GM21447 (cell line): ENCODE results near the gene SYNE1.
"Not testable (repeated sequence)": the region's sequence is repeated elsewhere in the genome, so short reads cannot be mapped to it uniquely, and the experiment has no call there.

Source experiments
- ATAC-seq: cut with Tn5 transposase; IDR thresholded peaks from one replicate; pipeline ENCODE4 v1.9.1; 2021; ENCODE audit not compliant: unreplicated experiment

SYNE1 gene

DNA sequence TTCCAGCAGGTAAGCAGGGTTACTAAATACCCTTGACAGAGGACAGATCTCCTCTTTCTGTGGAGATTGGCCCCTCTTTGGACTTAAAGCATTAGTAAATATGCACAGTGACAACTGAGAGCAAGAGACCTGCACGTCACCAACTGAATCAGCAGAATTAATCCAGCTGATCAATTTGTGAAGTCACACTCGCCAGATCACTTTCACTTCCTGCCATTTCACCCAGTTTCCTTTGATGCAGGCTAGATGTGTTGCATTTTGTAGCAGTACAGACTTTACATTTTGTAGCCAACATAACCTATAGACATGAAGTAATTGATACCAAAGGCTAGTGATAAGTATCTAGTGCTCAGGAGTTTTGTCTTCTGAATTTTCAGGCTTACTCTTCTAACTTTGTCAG lies 11.9 kb downstream of the SYNE1 start:
- ATAC-seq = no peak

DNA sequence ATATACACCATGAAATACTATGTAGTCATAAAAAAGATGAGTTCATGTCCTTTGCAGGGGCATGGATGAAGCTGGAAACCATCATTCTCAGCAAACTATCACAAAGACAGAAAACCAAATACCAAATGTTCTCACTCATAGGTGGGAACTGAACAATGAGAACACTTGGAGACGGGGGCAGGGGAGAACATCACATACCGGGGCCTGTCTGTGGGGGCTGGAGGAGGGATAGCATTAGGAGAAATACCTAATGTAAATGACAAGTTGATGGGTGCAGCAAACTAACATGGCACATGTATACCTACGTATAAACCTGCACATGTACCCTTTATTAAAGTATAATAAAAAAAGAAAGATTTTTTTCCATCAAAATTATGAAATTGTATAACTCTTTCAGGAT lies 22.4 kb downstream of the SYNE1 start:
- ATAC-seq = not testable (repeated sequence)

DNA sequence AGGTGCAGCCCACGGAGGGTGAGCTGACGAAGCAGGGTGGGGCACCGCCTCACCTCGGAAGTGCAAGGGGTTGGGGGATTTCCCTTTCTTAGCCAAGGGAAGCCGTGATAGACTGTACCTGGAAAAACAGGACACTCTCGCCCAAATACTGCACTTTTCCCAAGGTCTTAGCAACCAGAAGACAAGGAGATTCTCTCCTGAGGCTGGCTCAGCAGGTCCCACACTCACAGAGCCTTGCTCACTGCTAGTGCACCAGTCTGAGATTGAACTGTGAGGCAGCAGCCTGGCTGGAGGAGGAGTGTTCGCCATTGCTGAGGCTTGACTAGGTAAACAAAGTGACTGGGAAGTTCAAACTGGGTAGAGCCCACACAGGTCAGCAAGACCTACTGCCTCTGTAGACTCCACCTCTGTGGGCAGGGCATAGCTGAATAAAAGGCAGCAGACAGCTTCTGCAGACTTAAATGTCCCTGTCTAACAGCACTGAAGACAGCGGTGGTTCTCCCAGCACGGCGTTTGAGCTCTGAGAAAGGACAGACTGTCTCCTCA lies 28.0 kb downstream of the SYNE1 start:
- no peak for ATAC-seq

DNA sequence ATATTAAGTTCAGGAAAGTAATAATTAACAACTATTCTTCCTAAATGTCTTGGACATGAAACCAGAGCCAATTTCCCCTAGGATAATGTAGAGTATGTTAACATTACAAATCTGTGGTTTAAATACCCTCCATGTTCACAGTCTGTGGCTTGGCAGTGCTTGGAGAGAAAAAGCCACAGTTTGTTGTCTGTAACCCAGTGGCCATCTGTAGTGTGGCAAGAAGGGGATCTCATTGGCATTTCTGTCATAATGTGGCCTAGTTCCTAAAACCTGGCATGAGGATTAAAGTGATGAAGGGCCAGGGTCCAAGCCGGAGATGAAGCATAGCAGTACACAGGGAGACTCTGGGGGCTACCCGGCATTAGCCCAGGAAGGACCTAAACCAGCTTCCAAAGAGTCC lies 31.2 kb downstream of the SYNE1 start:
- ATAC-seq = no peak

DNA sequence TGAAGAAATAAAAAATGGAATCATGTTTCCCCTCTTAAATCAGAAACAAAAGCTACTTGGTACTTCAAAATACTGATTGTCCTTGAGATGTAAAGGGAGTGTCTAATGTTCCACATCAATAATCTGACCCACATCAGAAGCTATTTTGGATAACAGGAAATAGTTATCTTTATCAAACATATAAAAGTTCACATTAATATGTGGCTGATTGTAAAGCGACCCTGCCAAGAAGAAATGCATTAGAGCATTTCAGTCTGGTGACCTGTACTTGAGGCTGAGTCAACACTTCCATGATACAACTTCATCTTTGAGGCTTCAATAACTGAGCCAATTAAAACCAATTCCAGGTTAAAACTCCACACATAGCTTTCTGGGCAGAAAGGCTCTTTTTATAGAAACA lies 31.8 kb downstream of the SYNE1 start:
- ATAC-seq = no peak

DNA sequence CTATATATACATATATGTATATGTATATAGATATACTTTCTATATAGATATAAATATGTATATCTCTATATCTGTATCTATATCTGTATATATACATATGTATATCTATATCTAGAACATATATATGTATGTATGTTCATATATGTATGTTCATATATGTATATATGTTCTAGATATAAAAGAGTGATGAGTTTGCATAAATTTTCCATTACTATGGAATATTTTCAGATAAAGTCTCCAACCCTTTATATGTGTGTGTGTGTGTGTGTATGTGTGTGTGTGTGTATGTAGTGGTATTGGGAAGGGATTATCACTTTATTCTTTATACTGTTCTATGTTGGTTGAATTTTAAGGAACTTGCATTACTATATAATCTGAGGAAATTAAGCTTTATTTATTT lies 33.3 kb downstream of the SYNE1 start:
- no peak for ATAC-seq

DNA sequence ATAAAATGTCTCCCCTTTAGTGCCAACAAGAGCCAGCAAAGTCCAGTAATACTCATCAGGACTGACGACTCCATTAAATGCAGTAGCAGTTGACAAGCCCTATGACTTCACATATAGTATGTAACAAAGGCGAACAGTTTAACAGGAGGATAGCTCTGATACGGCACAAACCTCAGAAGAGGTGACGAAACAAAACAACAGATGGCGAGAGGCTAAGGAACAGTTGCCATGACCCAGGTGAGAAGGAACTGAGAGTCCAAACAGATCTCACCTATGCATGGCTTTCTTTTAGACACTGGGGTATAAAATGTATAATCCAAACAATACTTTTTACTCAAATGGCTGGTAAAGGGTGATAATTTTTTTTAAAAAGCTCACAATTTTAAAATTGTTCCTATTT lies 37.1 kb downstream of the SYNE1 start:
- ATAC-seq = no peak

DNA sequence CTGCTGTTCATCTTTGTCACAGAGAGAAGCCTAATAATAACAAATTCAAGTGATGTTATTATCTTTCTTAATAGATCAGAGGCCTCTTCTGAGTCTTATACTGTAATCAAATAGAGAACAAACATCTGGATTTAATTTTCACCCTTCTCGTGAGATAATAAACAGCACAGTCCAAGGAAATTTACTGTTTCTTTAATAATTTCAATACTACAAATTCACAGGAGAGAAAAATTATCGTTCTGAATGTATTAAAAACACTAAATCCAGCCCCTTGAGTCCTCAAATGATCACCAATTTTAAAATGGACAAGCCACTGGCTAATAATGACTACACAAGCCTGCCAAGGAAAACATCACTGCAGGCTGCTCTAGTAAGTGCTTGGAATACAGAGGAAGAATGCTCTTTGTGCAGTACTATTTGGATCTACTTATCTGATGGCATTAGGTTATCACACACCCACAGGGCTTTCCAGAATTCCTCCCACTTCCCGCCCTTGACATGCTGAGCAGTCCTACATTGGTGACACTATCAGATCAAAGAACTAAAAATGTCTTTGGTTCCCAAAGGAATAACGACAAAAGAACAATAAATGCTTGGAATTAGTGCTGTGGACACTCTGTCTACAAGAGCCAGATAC lies 38.1 kb downstream of the SYNE1 start:
- ATAC-seq = no peak

DNA sequence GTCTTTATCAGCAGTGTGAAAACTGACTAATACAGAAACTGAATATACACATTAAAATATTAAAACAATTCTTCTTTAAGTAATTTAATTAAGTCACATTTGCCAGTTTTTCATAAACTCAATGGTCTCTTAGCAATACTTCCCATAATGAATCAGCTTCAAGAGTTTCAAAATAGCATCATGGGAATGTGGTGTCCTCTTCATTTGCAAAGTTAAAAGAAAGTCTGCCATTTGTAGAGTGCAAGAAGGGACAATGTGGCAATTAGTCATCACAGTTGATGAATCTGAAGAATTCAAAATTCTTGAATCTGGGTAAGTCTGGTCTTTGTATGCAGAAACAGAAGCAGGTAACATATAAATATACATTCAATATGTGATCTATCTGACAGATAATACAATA lies 38.7 kb downstream of the SYNE1 start:
- ATAC-seq = no peak

DNA sequence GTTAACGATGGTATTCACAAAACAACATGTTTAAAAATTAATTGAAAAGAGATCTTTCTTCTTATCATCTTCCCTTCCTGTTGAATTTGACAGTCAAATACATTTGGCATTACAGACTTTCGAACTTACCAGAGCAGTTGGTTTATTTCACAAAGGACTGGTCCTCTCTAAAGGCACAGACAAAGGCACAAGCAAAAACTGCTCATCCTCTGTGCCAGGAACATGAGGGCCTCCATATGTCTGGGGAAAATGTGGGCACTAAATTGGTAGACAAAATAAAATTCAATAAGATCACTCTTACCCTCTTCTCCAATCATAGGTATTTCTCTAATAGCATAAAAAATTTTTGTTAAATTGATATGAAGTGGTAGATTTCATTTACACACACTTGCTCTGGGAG lies 40.4 kb downstream of the SYNE1 start:
- no peak for ATAC-seq

DNA sequence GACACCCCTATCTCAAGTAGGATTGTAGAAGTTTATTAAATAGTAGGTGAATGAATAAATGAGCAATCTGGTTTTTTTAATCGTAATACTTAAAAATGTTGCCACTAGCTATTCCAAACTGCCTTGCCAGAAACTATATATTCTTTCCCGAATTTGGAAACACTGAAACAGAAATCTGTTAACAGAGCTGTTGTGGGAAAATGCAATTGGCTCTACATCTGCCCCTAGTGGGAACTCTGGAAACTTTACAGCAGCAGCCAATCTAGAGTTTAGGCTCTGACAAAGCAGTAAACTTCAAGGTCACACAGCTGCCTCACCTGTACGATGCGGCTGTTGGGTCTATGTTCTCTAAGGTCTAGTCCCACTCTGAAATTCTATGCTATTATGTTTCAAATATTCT lies 41.7 kb downstream of the SYNE1 start:
- ATAC-seq = no peak

DNA sequence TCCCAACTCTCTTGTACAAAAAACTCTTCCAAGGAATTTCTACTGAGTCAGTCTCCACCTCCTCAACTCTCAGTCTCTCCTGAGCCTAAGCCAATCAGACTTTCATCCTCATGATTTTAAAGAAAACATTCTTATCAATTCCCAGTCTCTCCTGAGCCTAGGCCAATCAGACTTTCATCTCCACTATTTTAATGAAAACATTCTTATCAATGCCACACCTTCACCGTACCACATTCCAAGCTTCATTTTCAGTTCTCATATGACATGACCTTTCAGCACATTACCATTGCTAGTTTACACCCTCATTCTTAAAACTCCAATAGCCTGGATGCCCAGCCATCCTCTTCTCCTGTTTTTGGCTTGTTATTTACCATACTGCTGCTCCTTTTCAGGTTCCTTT lies 42.5 kb downstream of the SYNE1 start:
- ATAC-seq = no peak

DNA sequence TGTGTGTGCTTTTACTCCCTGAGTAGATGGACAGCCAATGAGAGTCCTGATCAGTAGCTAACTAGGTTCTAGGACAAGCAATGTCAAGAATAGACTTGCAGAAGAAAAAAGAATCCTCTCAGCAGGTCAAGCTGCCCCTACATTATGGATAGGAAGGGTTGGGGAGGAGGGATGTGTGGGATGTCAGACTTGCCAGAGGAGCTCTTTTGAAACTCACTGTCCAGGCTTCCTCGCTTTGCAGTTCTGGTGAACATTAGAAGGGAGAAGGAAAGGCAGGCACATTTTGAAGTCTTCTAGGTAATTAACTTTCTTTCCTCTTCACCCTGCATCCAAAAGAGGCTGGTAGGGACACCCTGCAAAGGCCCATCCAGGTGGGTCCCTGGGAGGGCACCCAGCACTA lies 48.7 kb downstream of the SYNE1 start:
- ATAC-seq = no peak

DNA sequence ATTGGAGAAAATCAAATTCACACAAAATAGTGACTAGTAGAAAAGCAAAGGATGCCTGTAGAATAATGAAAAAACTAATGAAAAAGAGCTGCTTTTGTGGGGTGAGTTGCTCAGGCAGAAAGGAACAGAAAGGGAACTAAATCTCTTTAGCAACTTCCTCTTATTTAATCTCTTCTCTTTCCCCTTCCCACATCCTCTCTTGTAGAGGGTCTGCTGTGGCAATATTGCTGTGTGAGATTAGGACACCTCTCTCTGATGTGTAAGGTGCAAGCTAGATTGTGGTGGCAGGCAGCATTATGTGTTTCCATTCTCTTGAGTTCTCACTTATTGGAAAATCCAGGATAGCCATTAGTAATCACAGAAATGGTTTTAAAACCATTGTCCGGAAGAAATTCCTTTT lies 49.7 kb downstream of the SYNE1 start:
- no peak for ATAC-seq

DNA sequence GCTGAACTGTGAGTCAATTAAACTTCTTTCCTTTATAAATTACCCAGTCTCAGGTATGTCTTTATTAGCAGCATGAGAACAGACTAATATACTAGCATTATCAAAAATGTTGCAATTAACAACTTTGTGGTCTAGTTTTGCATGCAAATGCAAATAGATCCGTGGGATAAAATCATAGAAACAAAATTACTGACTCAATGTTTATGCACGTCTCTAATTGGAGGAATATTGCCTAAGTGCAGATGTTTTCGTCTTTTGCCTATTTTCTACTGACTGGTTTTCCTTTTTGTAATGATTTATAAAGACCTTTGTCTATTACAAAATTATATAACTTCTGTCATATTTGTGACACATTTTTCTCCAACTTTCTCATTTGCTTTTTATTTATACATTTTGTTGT lies 51.9 kb downstream of the SYNE1 start:
- ATAC-seq = no peak

DNA sequence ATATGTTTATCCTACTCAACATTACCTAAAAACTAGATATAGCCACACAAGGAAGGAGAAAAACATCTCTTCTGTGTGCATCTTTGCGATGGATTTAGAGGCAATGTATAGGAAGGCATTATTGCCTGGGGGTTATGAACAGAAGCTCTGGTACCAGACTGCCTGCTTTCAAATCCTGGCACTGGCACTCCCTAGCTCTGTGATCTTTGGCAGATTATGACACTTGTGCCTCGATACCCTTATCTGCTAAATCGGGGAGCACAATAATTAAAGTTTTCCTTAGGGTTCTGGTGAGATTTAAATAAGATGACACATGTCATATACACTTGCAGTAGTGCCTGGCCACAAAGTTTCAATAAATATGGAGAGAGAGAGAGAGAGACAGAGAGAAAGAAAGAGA lies 53.3 kb downstream of the SYNE1 start:
- ATAC-seq = no peak

DNA sequence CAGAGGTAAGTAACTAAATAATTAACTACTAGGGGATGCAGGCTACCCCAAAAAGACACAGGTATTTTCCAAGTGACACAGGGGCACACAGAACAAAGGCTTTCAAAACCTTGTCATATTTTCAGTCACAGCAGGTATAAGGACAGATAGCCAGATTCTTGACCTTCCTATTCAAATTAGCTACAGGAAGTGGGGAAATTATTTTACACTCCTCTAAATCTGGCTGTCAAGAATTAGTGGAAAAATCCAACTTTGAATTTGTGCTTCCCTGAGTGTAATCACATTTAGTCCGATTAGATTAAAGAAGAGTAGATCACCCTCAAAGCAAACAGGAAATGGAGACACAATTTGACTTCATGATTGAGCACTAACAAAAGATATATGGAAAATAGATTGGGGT lies 60.6 kb downstream of the SYNE1 start:
- ATAC-seq = no peak

DNA sequence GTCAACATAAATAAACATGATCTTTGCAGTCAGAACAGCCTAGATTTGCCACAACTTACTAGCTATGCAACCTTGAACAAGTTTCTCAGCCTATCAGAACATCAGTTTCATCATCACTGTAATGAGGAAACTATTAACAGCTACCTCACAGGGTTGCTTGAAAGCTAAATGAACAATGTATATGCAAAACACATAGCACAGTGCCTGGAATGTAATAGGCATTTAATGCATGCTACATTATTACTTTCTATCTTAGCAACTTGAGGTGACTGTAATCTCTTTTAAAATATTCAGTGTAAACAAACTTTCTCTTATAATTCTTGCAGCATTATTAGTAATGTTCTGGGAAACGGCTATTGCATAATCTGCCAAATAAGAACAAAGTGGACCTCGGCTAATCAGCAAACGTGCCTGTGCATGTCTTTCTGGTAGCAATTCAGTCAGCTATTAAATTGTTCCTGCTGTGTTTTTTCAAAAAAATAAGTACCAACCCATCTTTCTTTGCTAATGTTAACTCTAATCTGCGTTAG lies 61.5 kb downstream of the SYNE1 start:
- no peak for ATAC-seq

DNA sequence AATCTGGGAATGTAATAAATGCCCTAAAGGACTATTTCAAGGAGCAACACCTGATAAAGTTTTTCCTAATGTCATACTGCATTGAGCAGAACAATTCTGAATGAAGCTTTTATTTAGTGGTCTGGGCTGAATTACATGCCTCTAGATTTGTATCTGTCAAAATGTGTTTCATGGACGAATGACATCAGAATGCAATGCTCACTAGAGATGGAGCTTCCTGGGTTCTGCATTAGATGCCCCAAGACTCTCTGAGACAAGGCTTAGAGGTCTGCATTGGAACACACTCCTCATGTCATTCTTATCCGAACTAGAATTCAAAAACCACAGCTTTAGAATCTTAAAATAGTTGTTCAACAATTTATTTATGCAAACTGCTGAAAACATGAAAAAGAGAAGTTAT lies 62.0 kb downstream of the SYNE1 start:
- no peak for ATAC-seq

DNA sequence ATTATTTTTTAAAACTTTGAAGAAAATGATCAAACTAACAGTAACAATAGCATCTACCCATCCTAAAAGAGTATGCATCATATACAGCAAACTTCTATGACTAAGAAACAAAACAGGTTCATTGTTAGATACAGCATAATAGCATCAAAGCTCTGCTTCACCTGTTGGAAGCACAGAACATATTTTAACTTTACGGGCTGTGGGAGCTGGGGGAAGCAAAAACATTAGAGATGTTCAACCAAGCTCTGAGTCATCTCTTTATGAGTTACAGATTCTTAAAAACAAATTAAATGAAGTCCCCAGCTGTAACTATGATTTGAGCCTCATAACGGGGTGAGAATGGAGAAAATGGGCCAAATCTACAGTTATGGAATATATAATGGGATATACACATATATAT lies 63.4 kb downstream of the SYNE1 start:
- ATAC-seq = no peak

DNA sequence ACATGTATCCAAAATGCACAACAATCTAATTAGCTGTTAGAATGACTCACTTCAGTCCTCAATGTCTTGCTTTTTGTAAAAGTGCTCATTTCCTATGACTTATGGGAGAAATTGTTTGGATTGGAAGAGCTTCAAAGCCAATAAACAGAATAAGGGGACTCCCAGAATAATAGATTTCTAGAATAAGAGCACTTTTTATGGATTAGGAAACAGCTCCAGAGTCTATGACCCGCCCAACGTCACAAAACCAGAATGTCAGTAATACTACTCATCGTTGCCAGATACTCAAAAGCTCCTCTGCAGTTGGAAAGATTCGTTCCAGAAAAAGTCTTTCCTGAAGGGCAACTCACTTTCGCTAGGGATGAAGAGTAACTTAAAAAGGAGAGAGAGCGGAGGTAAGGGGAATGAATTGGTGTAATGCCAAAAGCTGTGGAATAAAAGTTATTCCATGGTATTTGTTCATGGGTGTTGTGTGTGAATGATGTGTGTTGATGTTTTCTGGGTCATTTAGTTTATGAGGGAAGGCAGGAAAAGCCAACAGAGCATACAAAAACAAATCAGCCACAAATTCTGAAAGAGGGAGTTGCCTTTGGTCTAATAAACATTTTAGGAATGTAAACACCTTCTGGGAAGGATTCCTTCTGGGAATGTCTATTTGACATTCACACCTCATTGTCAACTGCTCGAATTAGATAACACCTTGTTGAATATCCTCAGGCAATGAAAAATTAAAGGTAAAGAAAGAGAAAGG lies 64.6 kb downstream of the SYNE1 start:
- ATAC-seq = no peak

DNA sequence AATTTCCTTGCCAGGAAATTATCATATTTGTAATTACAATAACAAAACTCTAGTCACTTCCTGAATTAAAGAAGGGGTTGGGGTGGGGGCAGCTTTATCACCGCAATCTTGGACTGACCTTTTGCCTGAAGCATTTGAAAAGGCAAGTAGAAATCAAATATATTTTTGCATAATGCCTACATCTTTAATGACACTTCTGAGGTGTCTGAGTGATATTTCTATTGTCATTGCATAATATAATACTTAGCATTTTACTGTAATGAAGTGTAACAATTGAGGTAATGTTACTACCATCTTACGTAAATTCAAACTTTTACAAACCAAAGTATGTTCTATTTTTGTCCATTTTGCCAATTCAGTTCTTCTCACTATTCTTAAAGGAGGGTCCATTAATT lies 65.2 kb downstream of the SYNE1 start:
- no peak for ATAC-seq

DNA sequence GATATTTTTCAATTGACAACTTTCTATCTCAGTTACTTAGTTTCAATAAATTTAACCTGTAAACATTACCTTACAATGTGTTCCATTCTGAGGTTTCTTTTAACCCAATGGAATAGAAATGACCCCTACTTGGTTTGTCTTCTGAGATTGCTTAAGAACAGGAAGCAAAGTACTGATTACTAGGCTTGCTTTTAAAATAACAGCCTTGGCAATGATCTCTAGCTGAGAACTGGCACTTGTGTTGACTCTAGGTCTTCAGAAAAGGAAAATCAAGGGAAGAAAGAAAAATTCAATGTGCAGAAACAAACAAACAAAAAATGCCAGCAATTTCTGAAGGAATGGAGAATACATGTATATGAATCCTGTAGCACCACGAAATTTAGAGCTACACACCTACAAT lies 66.1 kb downstream of the SYNE1 start:
- no peak for ATAC-seq
